HEK293 (cell line): ENCODE measurements around the gene CCDC73.
A peak's percentile ranks its signal among the peaks of the same experiment; 100 is the strongest.

ENCODE experiments used
- CTCF ChIA-PET: fragments of 350-600 bp; formaldehyde crosslinking; extraction: SDS; loops from one replicate; lab custom pipeline; 2021; ENCODE audit warnings: antibody characterized with exemption; lab: Yijun Ruan, JAX
- POLR2A ChIA-PET: fragments of 300-600 bp; formaldehyde crosslinking; extraction: SDS; loops from one replicate; lab custom pipeline; 2020; ENCODE audit warnings: antibody characterized with exemption, inconsistent platforms; lab: Yijun Ruan, JAX
- H3K27ac ChIP-seq: fragments of 200-500 bp; sonication (Bioruptor generic); 2 replicates; pipeline ENCODE4 v1.5.1; 2014; ENCODE audit warnings: low read depth, low read length, control low read depth, inconsistent platforms; ENCODE audit errors: extremely low read depth
- H3K36me3 ChIP-seq, 2 experiments: fragments of 200-500 bp in 1 of 2; sonication (Bioruptor generic) in 1 of 2; 1 replicate in 1 of 2; 2 replicates in 1 of 2; pipeline ENCODE4 v1.5.1; 2014 to 2017; ENCODE audit warnings: inconsistent platforms in 2 of 2, low read length in 2 of 2; ENCODE audit not compliant: control insufficient read depth in 2 of 2, insufficient read depth in 1 of 2
- H3K4me1 ChIP-seq: fragments of 200-500 bp; sonication (Bioruptor generic); 2 replicates; pipeline ENCODE4 v1.5.1; 2014; ENCODE audit warnings: mild to moderate bottlenecking, low read length, inconsistent platforms; ENCODE audit not compliant: control insufficient read depth, insufficient read depth
- H3K4me3 ChIP-seq: 2 replicates; pipeline ENCODE4 v1.5.1; 2011; ENCODE audit warnings: low read depth, mild to moderate bottlenecking, control low read depth, low read length, moderate library complexity
- H3K9me3 ChIP-seq: fragments of 200-500 bp; sonication (Bioruptor generic); 2 replicates; pipeline ENCODE4 v1.5.1; 2014; ENCODE audit warnings: low read depth, low read length, inconsistent platforms; ENCODE audit not compliant: control insufficient read depth, insufficient read depth
- FEZF1 ChIP-seq: fragments of 450-650 bp; formaldehyde crosslinking; IDR thresholded peaks from 2 replicates; pipeline ENCODE4 v1.5.1; 2016; ENCODE audit warnings: missing biosample characterization, missing genetic modification characterization
- HOXA7 ChIP-seq: sonication (generic); formaldehyde crosslinking; IDR thresholded peaks from 2 replicates; pipeline ENCODE4 v1.8.1; 2022; ENCODE audit warnings: missing genetic modification reagents, borderline replicate concordance
- KLF1 ChIP-seq: fragments of 450-650 bp; formaldehyde crosslinking; IDR thresholded peaks from 2 replicates; pipeline ENCODE4 v1.5.1; 2016; ENCODE audit warnings: missing biosample characterization, missing genetic modification characterization
- KLF9 ChIP-seq: fragments of 450-650 bp; formaldehyde crosslinking; IDR thresholded peaks from 2 replicates; pipeline ENCODE4 v1.5.1; 2016; ENCODE audit warnings: missing biosample characterization, missing genetic modification characterization, low read depth
- PATZ1 ChIP-seq: fragments of 450-650 bp; formaldehyde crosslinking; IDR thresholded peaks from 2 replicates; pipeline ENCODE4 v1.5.1; 2016; ENCODE audit warnings: missing biosample characterization, missing genetic modification characterization
- SALL2 ChIP-seq: fragments of 450-650 bp; formaldehyde crosslinking; IDR thresholded peaks from 2 replicates; pipeline ENCODE4 v1.5.0; 2017; ENCODE audit warnings: missing biosample characterization, mild to moderate bottlenecking, missing genetic modification characterization, borderline replicate concordance
- SP2 ChIP-seq: fragments of 450-650 bp; formaldehyde crosslinking; IDR thresholded peaks from 2 replicates; pipeline ENCODE4 v1.5.1; 2016; ENCODE audit warnings: missing biosample characterization, missing genetic modification characterization
- WT1 ChIP-seq: fragments of 450-650 bp; formaldehyde crosslinking; IDR thresholded peaks from 2 replicates; pipeline ENCODE4 v1.5.1; 2016; ENCODE audit warnings: missing biosample characterization, missing genetic modification characterization
- YY2 ChIP-seq: fragments of 450-650 bp; formaldehyde crosslinking; IDR thresholded peaks from 2 replicates; pipeline ENCODE4 v1.5.1; 2016; ENCODE audit warnings: missing biosample characterization, missing genetic modification characterization
- ZBTB1 ChIP-seq: fragments of 450-650 bp; formaldehyde crosslinking; IDR thresholded peaks from 2 replicates; pipeline ENCODE4 v1.5.1; 2016; ENCODE audit warnings: missing biosample characterization, missing genetic modification characterization
- ZBTB20 ChIP-seq: fragments of 450-650 bp; formaldehyde crosslinking; IDR thresholded peaks from 2 replicates; pipeline ENCODE4 v1.5.1; 2016; ENCODE audit warnings: missing biosample characterization, missing genetic modification characterization
- ZEB2 ChIP-seq: fragments of 450-650 bp; formaldehyde crosslinking; IDR thresholded peaks from 2 replicates; pipeline ENCODE4 v1.5.1; 2016; ENCODE audit warnings: missing biosample characterization, missing genetic modification characterization
- ZFP37 ChIP-seq: fragments of 450-650 bp; formaldehyde crosslinking; IDR thresholded peaks from 2 replicates; pipeline ENCODE4 v1.5.1; 2016; ENCODE audit warnings: missing biosample characterization, missing genetic modification characterization
- ZNF155 ChIP-seq: fragments of 450-650 bp; formaldehyde crosslinking; IDR thresholded peaks from 2 replicates; pipeline ENCODE4 v1.5.1; 2016; ENCODE audit warnings: missing biosample characterization, missing genetic modification characterization
- ZNF214 ChIP-seq: fragments of 450-650 bp; formaldehyde crosslinking; IDR thresholded peaks from 2 replicates; pipeline ENCODE4 v1.5.1; 2017; ENCODE audit warnings: missing biosample characterization, mild to moderate bottlenecking, missing genetic modification characterization, borderline replicate concordance
- ZNF350 ChIP-seq: fragments of 450-650 bp; formaldehyde crosslinking; IDR thresholded peaks from 2 replicates; pipeline ENCODE4 v1.5.0; 2017; ENCODE audit warnings: missing biosample characterization, mild to moderate bottlenecking, missing genetic modification characterization
- ZNF362 ChIP-seq: fragments of 450-650 bp; formaldehyde crosslinking; IDR thresholded peaks from 2 replicates; pipeline ENCODE4 v1.5.1; 2016; ENCODE audit warnings: missing biosample characterization, missing genetic modification characterization
- ZNF473 ChIP-seq: fragments of 450-650 bp; formaldehyde crosslinking; IDR thresholded peaks from 2 replicates; pipeline ENCODE4 v1.5.1; 2017; ENCODE audit warnings: missing biosample characterization, missing genetic modification characterization
- ZNF529 ChIP-seq: fragments of 450-650 bp; formaldehyde crosslinking; IDR thresholded peaks from 2 replicates; pipeline ENCODE4 v1.5.1; 2017; ENCODE audit warnings: missing genetic modification characterization, missing biosample characterization; ENCODE audit not compliant: insufficient replicate concordance
- ZNF558 ChIP-seq: fragments of 450-650 bp; formaldehyde crosslinking; IDR thresholded peaks from 2 replicates; pipeline ENCODE4 v1.5.1; 2016; ENCODE audit warnings: missing biosample characterization, missing genetic modification characterization
- ZNF571 ChIP-seq: fragments of 450-650 bp; formaldehyde crosslinking; IDR thresholded peaks from 2 replicates; pipeline ENCODE4 v1.5.0; 2017; ENCODE audit warnings: missing biosample characterization, missing genetic modification characterization
- ZNF623 ChIP-seq: fragments of 450-650 bp; formaldehyde crosslinking; IDR thresholded peaks from 2 replicates; pipeline ENCODE4 v1.5.1; 2016; ENCODE audit warnings: missing biosample characterization, missing genetic modification characterization
- ZNF670 ChIP-seq: fragments of 450-650 bp; formaldehyde crosslinking; IDR thresholded peaks from 2 replicates; pipeline ENCODE4 v1.5.1; 2016; ENCODE audit warnings: missing biosample characterization, missing genetic modification characterization, low read depth
- ZNF785 ChIP-seq: fragments of 450-650 bp; formaldehyde crosslinking; IDR thresholded peaks from 2 replicates; pipeline ENCODE4 v1.5.1; 2016; ENCODE audit warnings: missing biosample characterization, missing genetic modification characterization
- ZSCAN16 ChIP-seq: fragments of 450-650 bp; formaldehyde crosslinking; IDR thresholded peaks from 2 replicates; pipeline ENCODE4 v1.5.1; 2016; ENCODE audit warnings: missing biosample characterization, missing genetic modification characterization
- ZSCAN30 ChIP-seq: fragments of 450-650 bp; IDR thresholded peaks from 2 replicates; pipeline ENCODE4 v1.5.1; 2018; ENCODE audit warnings: missing biosample characterization, mild to moderate bottlenecking, missing genetic modification characterization, moderate library complexity
- TF ChIP-seq, protein P1 (sequence below): fragments of 450-650 bp; formaldehyde crosslinking; IDR thresholded peaks from 2 replicates; pipeline ENCODE4 v1.5.1; 2017; ENCODE audit warnings: missing biosample characterization, missing genetic modification characterization

The CCDC73 gene

DNA sequence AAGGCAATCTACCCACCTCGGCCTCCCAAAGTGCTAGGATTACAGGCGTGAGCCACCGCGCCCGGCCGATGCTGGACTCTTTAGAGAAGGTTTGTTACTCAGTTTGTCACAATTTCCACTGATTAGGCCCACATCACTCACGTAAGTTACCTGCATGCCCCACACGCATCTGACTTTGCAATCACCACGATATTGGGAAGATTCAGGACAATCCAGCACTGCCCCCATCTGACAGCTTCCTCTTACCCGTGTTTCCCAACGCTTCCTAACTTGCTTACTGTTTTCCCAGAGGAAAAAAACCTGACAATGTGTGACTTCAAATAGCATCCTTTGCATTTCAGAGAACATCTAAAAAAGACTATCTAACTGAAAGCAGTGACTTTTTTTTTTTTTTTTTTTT, 232.6 kb downstream of the CCDC73 start:
- H3K27ac ChIP-seq, result no peak overlapping the region
- no peak for TF ChIP-seq ZEB2 (tag by site-specific recombination)
- no peak for TF ChIP-seq SP2 (tag by site-specific recombination)
- TF ChIP-seq ZNF362, result peak; percentile 49; the same call in 1 of the 2 replicates
- no peak for TF ChIP-seq ZBTB20 (tag by site-specific recombination)
- 0 out of 2 replicates have a peak, but pooled peaks cover 4% of the 10 kb centered on the region for H3K4me1 ChIP-seq
- no peaks in the 10 kb centered on the region for H3K9me3 ChIP-seq
- H3K36me3 ChIP-seq, result no peaks in the 10 kb centered on the region
- CTCF ChIA-PET, result interaction anchor here (1.1 kb wide), 1 partner anchor 176 kb away, joined by 3 read pairs; no protein-coding TSS in a partner anchor
- POLR2A ChIA-PET, result no interaction called here
- no peak overlapping the region for H3K4me3 ChIP-seq

DNA sequence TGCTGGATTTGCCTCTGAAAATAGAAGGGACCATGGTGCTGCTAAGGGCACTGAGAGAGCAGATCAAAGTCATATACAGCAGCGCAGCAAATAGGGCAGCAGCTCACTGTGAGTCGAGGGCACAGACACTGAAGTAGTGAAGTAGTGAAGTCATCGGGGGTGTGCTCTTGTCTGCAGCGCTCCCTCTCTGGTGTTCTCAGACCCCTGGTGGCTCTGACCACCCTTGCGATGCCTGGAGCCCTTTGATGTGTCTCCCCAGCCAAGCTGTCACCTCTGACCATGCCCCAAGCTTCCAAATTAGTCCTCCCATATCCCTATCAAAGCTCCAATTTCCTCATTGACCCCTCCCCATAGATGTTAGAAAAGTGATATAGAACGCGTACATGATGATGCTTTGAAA, 238.6 kb downstream of the CCDC73 start:
- Histone ChIP-seq H3K4me3 (no peak overlapping the region), H3K9me3 (no peaks in the 10 kb centered on the region), H3K27ac (no peak overlapping the region), H3K36me3 (no peaks in the 10 kb centered on the region), H3K4me1 (no peaks in the 10 kb centered on the region)
- ChIA-PET POLR2A (no interaction called here), CTCF (interaction anchor here (0.5 kb wide), 1 partner anchor 222 kb away, joined by 3 read pairs; no protein-coding TSS in a partner anchor)
- TF ChIP-seq ZSCAN16 (tag by site-specific recombination) (0 out of 2 replicates have a peak, but pooled peaks have one; percentile 68), ZNF155 (tag by site-specific recombination) (no peak), WT1 (tag by site-specific recombination) (no peak)
- TF ChIP-seq, protein P1, sequence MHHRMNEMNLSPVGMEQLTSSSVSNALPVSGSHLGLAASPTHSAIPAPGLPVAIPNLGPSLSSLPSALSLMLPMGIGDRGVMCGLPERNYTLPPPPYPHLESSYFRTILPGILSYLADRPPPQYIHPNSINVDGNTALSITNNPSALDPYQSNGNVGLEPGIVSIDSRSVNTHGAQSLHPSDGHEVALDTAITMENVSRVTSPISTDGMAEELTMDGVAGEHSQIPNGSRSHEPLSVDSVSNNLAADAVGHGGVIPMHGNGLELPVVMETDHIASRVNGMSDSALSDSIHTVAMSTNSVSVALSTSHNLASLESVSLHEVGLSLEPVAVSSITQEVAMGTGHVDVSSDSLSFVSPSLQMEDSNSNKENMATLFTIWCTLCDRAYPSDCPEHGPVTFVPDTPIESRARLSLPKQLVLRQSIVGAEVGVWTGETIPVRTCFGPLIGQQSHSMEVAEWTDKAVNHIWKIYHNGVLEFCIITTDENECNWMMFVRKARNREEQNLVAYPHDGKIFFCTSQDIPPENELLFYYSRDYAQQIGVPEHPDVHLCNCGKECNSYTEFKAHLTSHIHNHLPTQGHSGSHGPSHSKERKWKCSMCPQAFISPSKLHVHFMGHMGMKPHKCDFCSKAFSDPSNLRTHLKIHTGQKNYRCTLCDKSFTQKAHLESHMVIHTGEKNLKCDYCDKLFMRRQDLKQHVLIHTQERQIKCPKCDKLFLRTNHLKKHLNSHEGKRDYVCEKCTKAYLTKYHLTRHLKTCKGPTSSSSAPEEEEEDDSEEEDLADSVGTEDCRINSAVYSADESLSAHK (tag by site-specific recombination), result no peak

DNA sequence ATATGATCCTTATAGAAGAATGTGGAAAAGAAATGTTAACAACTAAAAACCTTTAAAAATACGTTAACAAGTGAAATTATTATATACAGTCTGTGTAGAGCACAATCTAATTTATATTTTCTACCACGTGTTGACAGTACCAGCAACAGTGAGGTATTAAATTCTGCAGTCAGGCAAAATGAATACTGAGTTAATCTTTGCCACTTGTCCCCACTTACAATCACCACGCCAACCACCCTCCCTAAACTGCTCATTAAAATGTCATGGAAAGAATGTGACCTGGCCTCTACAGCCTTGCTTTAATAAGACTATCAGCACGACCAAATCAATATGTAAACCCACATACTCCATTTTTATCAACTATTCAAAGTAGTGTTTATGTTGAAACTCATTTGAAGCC, 239.4 kb downstream of the CCDC73 start:
- no peaks in the 10 kb centered on the region for H3K9me3 ChIP-seq
- H3K36me3 ChIP-seq, result no peaks in the 10 kb centered on the region
- H3K27ac ChIP-seq, result no peak overlapping the region
- H3K4me3 ChIP-seq, result no peak overlapping the region
- ChIA-PET POLR2A (no interaction called here), CTCF (interaction anchor here (0.5 kb wide), 1 partner anchor 222 kb away, joined by 3 read pairs; no protein-coding TSS in a partner anchor)
- no peaks in the 10 kb centered on the region for H3K4me1 ChIP-seq
- TF ChIP-seq KLF1 (tag by site-specific recombination) (no peak), ZNF529 (tag by site-specific recombination) (no peak), ZNF785 (no peak), FEZF1 (tag by site-specific recombination) (peak; percentile 24; the same call in 1 of the 2 replicates), ZSCAN30 (tag by site-specific recombination) (no peak), ZNF558 (tag by site-specific recombination) (no peak), KLF9 (tag by site-specific recombination) (no peak), WT1 (tag by site-specific recombination) (peak; percentile 46; the same call in 1 of the 2 replicates), ZBTB1 (tag by site-specific recombination) (no peak), SALL2 (tag by site-specific recombination) (no peak), YY2 (tag by site-specific recombination) (no peak), ZNF473 (tag by site-specific recombination) (no peak), ZNF623 (no peak), HOXA7 (CRISPR knock-in tag) (no peak), ZNF214 (tag by site-specific recombination) (no peak), ZNF670 (tag by site-specific recombination) (no peak), ZNF350 (no peak), ZBTB20 (tag by site-specific recombination) (no peak), ZNF571 (tag by site-specific recombination) (no peak), ZFP37 (no peak), PATZ1 (tag by site-specific recombination) (no peak)
